SK-N-SH treated with all-trans-retinoic acid at 6 μM for 48 hours (cell line): ENCODE results near the gene ZNF689.
"Not testable (repeated sequence)": the region's sequence is repeated elsewhere in the genome, so short reads cannot be mapped to it uniquely, and the experiment has no call there.

ENCODE experiments used
- ARNTL ChIP-seq: fragments of 450-650 bp; formaldehyde crosslinking; IDR thresholded peaks from 2 replicates; pipeline ENCODE4 v1.5.0; 2020; ENCODE audit warnings: low read depth, mild to moderate bottlenecking, moderate library complexity, borderline replicate concordance
- ESRRG ChIP-seq: fragments of 250-450 bp; sonication (Bioruptor Pico); IDR thresholded peaks from 2 replicates; pipeline ENCODE4 v1.6.1; 2021; ENCODE audit warnings: mild to moderate bottlenecking
- PATZ1 ChIP-seq: fragments of 250-450 bp; sonication (Bioruptor Pico); IDR thresholded peaks from 2 replicates; pipeline ENCODE4 v1.8.0; 2020; ENCODE audit warnings: mild to moderate bottlenecking, moderate library complexity, borderline replicate concordance
- TOX ChIP-seq: fragments of 250-450 bp; sonication (Bioruptor Pico); IDR thresholded peaks from 2 replicates; pipeline ENCODE4 v1.8.0; 2021; ENCODE audit warnings: mild to moderate bottlenecking, moderate library complexity, borderline replicate concordance
- ZNF565 ChIP-seq: fragments of 450-650 bp; formaldehyde crosslinking; conservative IDR thresholded peaks from 2 replicates; pipeline ENCODE4 v1.5.0; 2020; ENCODE audit warnings: low read depth, mild to moderate bottlenecking, moderate library complexity
- ZNF70 ChIP-seq: fragments of 450-650 bp; formaldehyde crosslinking; IDR thresholded peaks from 2 replicates; pipeline ENCODE4 v1.5.0; 2020; ENCODE audit warnings: mild to moderate bottlenecking, moderate library complexity

GRCh38 chr16:30632454-30632853 lies 22.3 kb upstream of the ZNF689 start:
- TF ChIP-seq ARNTL (CRISPR knock-in tag); PATZ1 (CRISPR knock-in tag); ESRRG (CRISPR knock-in tag); ZNF565 (CRISPR knock-in tag); ZNF70 (CRISPR knock-in tag); TOX: not testable (repeated sequence)
